Spleen (tissue), 7 donors: ENCODE data around the gene SHC3.

ENCODE experiments used
- CTCF ChIP-seq, 11 experiments: fragments of 200-600 bp in 7 of 11; fragments of 450-650 bp in 4 of 11; sonication (generic) in 4 of 11; IDR thresholded peaks in 8 of 11; conservative IDR thresholded peaks in 3 of 11; 1 replicate in 7 of 11; 2 replicates in 4 of 11; pipeline versions ENCODE4 v1.4.0 to v1.8.0; 2016 to 2021; ENCODE audit warnings: antibody characterized with exemption in 11 of 11, inconsistent platforms in 4 of 11, mild to moderate bottlenecking in 1 of 11
- POLR2A ChIP-seq, 3 donors: fragments of 450-650 bp; IDR thresholded peaks; one replicate each; pipeline ENCODE4 v1.5.1; 2017; ENCODE audit warnings: antibody characterized with exemption in 3 of 3, mild to moderate bottlenecking in 1 of 3
- POLR2AphosphoS5 ChIP-seq, 3 donors: sonication (generic); formaldehyde crosslinking; IDR thresholded peaks; one replicate each; pipeline ENCODE4 v1.5.1; 2017; ENCODE audit warnings: antibody characterized with exemption in 3 of 3
- donor health status: DM: no; HTN: no; CAD: no; lungs with moderate emphysema.
- donor health status: DM: no; HTN: no; CAD: no.
- donor health status: DM: no; HTN: no; CAD: no.

DNA sequence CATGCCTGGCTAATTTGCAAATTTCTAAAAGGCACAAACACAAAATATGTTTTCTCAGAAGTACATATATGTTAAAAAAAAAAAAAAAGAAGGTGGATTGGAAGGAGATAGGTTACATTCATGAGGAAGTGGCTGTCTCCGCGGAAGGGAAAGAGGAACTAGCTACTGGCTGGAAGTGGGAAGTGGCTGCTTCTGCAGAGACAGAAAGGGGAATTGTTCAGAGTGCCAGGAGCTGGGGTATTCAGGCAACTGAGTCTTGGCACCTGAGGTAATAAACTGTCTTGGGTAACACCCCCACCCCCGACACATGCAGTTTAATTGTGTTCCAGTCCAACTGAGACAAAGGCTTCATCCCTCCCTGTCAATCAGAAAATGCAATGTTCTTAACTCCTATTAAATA is 141.7 kb downstream of the SHC3 start:
- no peak for TF ChIP-seq CTCF (IDR thresholded peaks at IDR 0.05 in 8 of 11, conservative IDR thresholded peaks at IDR 0.05 in 3 of 11)
- TF ChIP-seq POLR2A (IDR thresholded peaks at IDR 0.05): no peak
- TF ChIP-seq POLR2AphosphoS5 (IDR thresholded peaks at IDR 0.05): no peak
